K562 (cell line): ENCODE data around the gene TGFB1I1. TPM values are rescaled to one million over a fixed set of nuclear protein-coding genes. Genes with fewer than 3 reads are reported as not detected.
A peak's percentile ranks its signal among the peaks of the same experiment; 100 is the strongest.

Source experiments
- ATF4 ChIP-seq: fragments of 450-650 bp; formaldehyde crosslinking; IDR thresholded peaks from 2 replicates; pipeline ENCODE4 v1.4.0; 2022; ENCODE audit warnings: mild to moderate bottlenecking, moderate library complexity
- DDX20 ChIP-seq: fragments of 450-650 bp; IDR thresholded peaks from 2 replicates; pipeline ENCODE4 v1.6.1; 2016; ENCODE audit warnings: missing genetic modification characterization, low read depth, mild to moderate bottlenecking, missing compliant biosample characterization, moderate library complexity
- FOXK1 ChIP-seq: sonication (generic); formaldehyde crosslinking; IDR thresholded peaks from 2 replicates; pipeline ENCODE4 v1.8.0; 2022; ENCODE audit warnings: missing genetic modification reagents, mild to moderate bottlenecking, borderline replicate concordance
- HBP1 ChIP-seq: fragments of 450-650 bp; formaldehyde crosslinking; IDR thresholded peaks from 2 replicates; pipeline ENCODE4 v1.4.0; 2022; ENCODE audit warnings: missing genetic modification characterization
- KDM5B ChIP-seq: fragments of 200-600 bp; sonication (generic); IDR thresholded peaks from 2 replicates; pipeline ENCODE4 v1.6.1; 2012; ENCODE audit warnings: low read depth, mild to moderate bottlenecking, moderate library complexity, low read length, control low read depth, inconsistent platforms; ENCODE audit not compliant: insufficient replicate concordance
- LARP7 ChIP-seq: fragments of 450-650 bp; IDR thresholded peaks from 2 replicates; pipeline ENCODE4 v1.6.1; 2016
- NFE2L1 ChIP-seq: fragments of 450-650 bp; IDR thresholded peaks from 2 replicates; pipeline ENCODE4 v1.6.1; 2016; ENCODE audit warnings: missing genetic modification characterization, low read depth, mild to moderate bottlenecking, missing compliant biosample characterization, moderate library complexity, borderline replicate concordance
- PTBP1 ChIP-seq: fragments of 200-400 bp; formaldehyde crosslinking; IDR thresholded peaks from 2 replicates; pipeline ENCODE4 v1.6.1; 2017; ENCODE audit warnings: low read depth, low read length
- RAD51 ChIP-seq: fragments of 450-650 bp; IDR thresholded peaks from 2 replicates; pipeline ENCODE4 v1.7.1; 2016; ENCODE audit warnings: low read depth, mild to moderate bottlenecking, borderline replicate concordance
- XRCC4 ChIP-seq: IDR thresholded peaks from one replicate; pipeline ENCODE4 v1.6.1; 2011; ENCODE audit not compliant: insufficient read depth, insufficient read length; ENCODE audit errors: extremely low read depth
- ZBTB43 ChIP-seq: sonication (generic); formaldehyde crosslinking; IDR thresholded peaks from 2 replicates; pipeline ENCODE4 v1.8.0; 2023; ENCODE audit warnings: mild to moderate bottlenecking, missing genetic modification reagents
- ZC3H4 ChIP-seq: sonication (generic); formaldehyde crosslinking; IDR thresholded peaks from 2 replicates; pipeline ENCODE4 v1.9.0; 2021; ENCODE audit warnings: missing genetic modification reagents, borderline replicate concordance
- ZNF217 ChIP-seq: sonication (generic); formaldehyde crosslinking; IDR thresholded peaks from 2 replicates; pipeline ENCODE4 v1.8.0; 2022; ENCODE audit warnings: mild to moderate bottlenecking, missing genetic modification reagents
- ZNF655 ChIP-seq: fragments of 250-450 bp; sonication (Bioruptor Pico); IDR thresholded peaks from 2 replicates; pipeline ENCODE4 v1.5.0; 2021
- polyA plus RNA-seq, 8 experiments: library from polyadenylated mRNA; depleted of rRNA in 4 of 8; stranded (reverse) in 5 of 8; unstranded in 3 of 8; fragments of >200 nt; fragmentation: Nextera tagmentation in 2 of 8; fragmentation: Illumina TruSeq in 1 of 8; extraction: Ambion mirVana in 2 of 8; extraction: Trizol in 1 of 8; gene quantifications; 2 replicates each; pipeline versions ENCODE4 v1.2.1 to v1.2.3, GENCODE V29; 2011 to 2014; ENCODE audit warnings: inconsistent platforms in 1 of 8, missing spikeins in 1 of 8
- total RNA-seq, 7 experiments: library from RNA; depleted of rRNA in 6 of 7; stranded (reverse); fragments of >200 nt in 6 of 7; fragmentation: Illumina TruSeq in 2 of 7; extraction: Trizol in 2 of 7; gene quantifications; 2 replicates each; pipeline versions ENCODE4 v1.2.1 to v1.2.3, GENCODE V29; 2011 to 2021; ENCODE audit warnings: low replicate concordance in 1 of 7
- TF ChIP-seq, protein P1 (sequence below): sonication (generic); formaldehyde crosslinking; IDR thresholded peaks from 2 replicates; pipeline ENCODE4 v1.8.1; 2023; ENCODE audit warnings: mild to moderate bottlenecking, missing genetic modification reagents
- TF ChIP-seq, protein P2 (sequence below): fragments of 450-650 bp; formaldehyde crosslinking; conservative IDR thresholded peaks from 2 replicates; pipeline ENCODE4 v1.4.0; 2022; ENCODE audit warnings: mild to moderate bottlenecking, missing genetic modification characterization

Gene TGFB1I1
- total and polyA plus RNA-seq, 9 of the 15 experiments (the other 6 are each of a cell fraction or from before 2014, with no cell fraction given): 0.04 to 0.91 (median 0.19) TPM

GRCh38 chr16:31453255-31454204 lies 18.4 kb upstream of the TGFB1I1 start (continued):
- no peak for TF ChIP-seq ZBTB43
- TF ChIP-seq ZC3H4 (CRISPR knock-in tag): no peak
- no peak for TF ChIP-seq KDM5B
- no peak for TF ChIP-seq DDX20 (tag)
- TF ChIP-seq HBP1 (CRISPR knock-in tag): peak; percentile 53; the same call in 1 of the 2 replicates
- TF ChIP-seq, protein P1, sequence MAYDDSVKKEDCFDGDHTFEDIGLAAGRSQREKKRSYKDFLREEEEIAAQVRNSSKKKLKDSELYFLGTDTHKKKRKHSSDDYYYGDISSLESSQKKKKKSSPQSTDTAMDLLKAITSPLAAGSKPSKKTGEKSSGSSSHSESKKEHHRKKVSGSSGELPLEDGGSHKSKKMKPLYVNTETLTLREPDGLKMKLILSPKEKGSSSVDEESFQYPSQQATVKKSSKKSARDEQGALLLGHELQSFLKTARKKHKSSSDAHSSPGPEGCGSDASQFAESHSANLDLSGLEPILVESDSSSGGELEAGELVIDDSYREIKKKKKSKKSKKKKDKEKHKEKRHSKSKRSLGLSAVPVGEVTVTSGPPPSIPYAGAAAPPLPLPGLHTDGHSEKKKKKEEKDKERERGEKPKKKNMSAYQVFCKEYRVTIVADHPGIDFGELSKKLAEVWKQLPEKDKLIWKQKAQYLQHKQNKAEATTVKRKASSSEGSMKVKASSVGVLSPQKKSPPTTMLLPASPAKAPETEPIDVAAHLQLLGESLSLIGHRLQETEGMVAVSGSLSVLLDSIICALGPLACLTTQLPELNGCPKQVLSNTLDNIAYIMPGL (CRISPR knock-in tag): no peak
- TF ChIP-seq LARP7: 0 out of 2 replicates have a peak, but pooled peaks have one; percentile 28
- no peak for TF ChIP-seq ATF4 (CRISPR knock-in tag)
- TF ChIP-seq ZNF655 (CRISPR knock-in tag): no peak
- TF ChIP-seq FOXK1 (CRISPR knock-in tag): no peak
- TF ChIP-seq PTBP1: no peak
- TF ChIP-seq NFE2L1 (tag): peak; percentile 19; the same call in 1 of the 2 replicates
- TF ChIP-seq, protein P2, sequence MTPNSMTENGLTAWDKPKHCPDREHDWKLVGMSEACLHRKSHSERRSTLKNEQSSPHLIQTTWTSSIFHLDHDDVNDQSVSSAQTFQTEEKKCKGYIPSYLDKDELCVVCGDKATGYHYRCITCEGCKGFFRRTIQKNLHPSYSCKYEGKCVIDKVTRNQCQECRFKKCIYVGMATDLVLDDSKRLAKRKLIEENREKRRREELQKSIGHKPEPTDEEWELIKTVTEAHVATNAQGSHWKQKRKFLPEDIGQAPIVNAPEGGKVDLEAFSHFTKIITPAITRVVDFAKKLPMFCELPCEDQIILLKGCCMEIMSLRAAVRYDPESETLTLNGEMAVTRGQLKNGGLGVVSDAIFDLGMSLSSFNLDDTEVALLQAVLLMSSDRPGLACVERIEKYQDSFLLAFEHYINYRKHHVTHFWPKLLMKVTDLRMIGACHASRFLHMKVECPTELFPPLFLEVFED (CRISPR knock-in tag): 0 out of 2 replicates have a peak, but pooled peaks have one; percentile 39
- TF ChIP-seq XRCC4: no peak
- TF ChIP-seq RAD51: no peak
- TF ChIP-seq ZNF217: no peak
